K562 (cell line): ENCODE data around the gene FSCN2. TPM values are rescaled to one million over a fixed set of nuclear protein-coding genes. Genes with fewer than 3 reads are reported as not detected.

ENCODE experiments used
- ETV1 ChIP-seq: fragments of 450-650 bp; conservative IDR thresholded peaks from 2 replicates; pipeline ENCODE4 v1.6.1; 2016; ENCODE audit warnings: missing genetic modification characterization, control low read depth, low read depth, missing compliant biosample characterization
- ETV5 ChIP-seq: sonication (generic); formaldehyde crosslinking; IDR thresholded peaks from 2 replicates; pipeline ENCODE4 v1.4.0; 2020; ENCODE audit warnings: low read depth, mild to moderate bottlenecking, missing genetic modification reagents
- GTF3C2 ChIP-seq: IDR thresholded peaks from 3 replicates; pipeline ENCODE4 v1.6.1; 2011; ENCODE audit warnings: borderline replicate concordance, mild to moderate bottlenecking, moderate library complexity; ENCODE audit not compliant: insufficient read length; ENCODE audit errors: extremely low read depth
- IRF2 ChIP-seq: sonication (generic); formaldehyde crosslinking; IDR thresholded peaks from 2 replicates; pipeline ENCODE4 v1.8.1; 2022; ENCODE audit warnings: mild to moderate bottlenecking, missing genetic modification reagents
- KLF6 ChIP-seq: fragments of 250-450 bp; sonication (Bioruptor Pico); IDR thresholded peaks from 2 replicates; pipeline ENCODE4 v1.4.0; 2020; ENCODE audit warnings: mild to moderate bottlenecking, moderate library complexity, borderline replicate concordance
- L3MBTL2 ChIP-seq: fragments of 450-650 bp; IDR thresholded peaks from 2 replicates; pipeline ENCODE4 v1.6.1; 2016; ENCODE audit warnings: mild to moderate bottlenecking, moderate library complexity
- NR0B1 ChIP-seq: fragments of 450-650 bp; IDR thresholded peaks from one replicate; pipeline ENCODE4 v1.6.1; 2018; ENCODE audit warnings: mild to moderate bottlenecking, moderate library complexity; ENCODE audit not compliant: partially characterized antibody
- NR2F6 ChIP-seq: fragments of 450-650 bp; formaldehyde crosslinking; IDR thresholded peaks from 2 replicates; pipeline ENCODE4 v1.4.0; 2020; ENCODE audit warnings: mild to moderate bottlenecking
- PHF20 ChIP-seq: fragments of 450-650 bp; IDR thresholded peaks from 2 replicates; pipeline ENCODE4 v1.6.1; 2018; ENCODE audit not compliant: partially characterized antibody
- RAD21 ChIP-seq, 2 experiments: fragments of 250-450 bp in 1 of 2; fragments of 450-650 bp in 1 of 2; sonication (Bioruptor Pico) in 1 of 2; formaldehyde crosslinking in 1 of 2; IDR thresholded peaks in 1 of 2; conservative IDR thresholded peaks in 1 of 2; 2 replicates each; pipeline versions ENCODE4 v1.4.0 to v1.8.0; 2020 to 2022; ENCODE audit warnings: mild to moderate bottlenecking in 2 of 2, moderate library complexity in 1 of 2
- RBM15 ChIP-seq: fragments of 200-400 bp; formaldehyde crosslinking; IDR thresholded peaks from 2 replicates; pipeline ENCODE4 v1.6.1; 2018; ENCODE audit warnings: mild to moderate bottlenecking, low read length, moderate library complexity; ENCODE audit not compliant: insufficient read depth
- SLC30A9 ChIP-seq: fragments of 250-450 bp; sonication (Bioruptor Pico); IDR thresholded peaks from 2 replicates; pipeline ENCODE4 v1.8.0; 2022; ENCODE audit warnings: mild to moderate bottlenecking, moderate library complexity
- ZBTB34 ChIP-seq: fragments of 250-450 bp; sonication (Bioruptor Pico); IDR thresholded peaks from 2 replicates; pipeline ENCODE4 v1.8.0; 2021; ENCODE audit warnings: mild to moderate bottlenecking, moderate library complexity
- ZNF398 ChIP-seq: fragments of 250-450 bp; sonication (Bioruptor Pico); IDR thresholded peaks from 2 replicates; pipeline ENCODE4 v1.8.0; 2021; ENCODE audit warnings: moderate library complexity, mild to moderate bottlenecking, inconsistent platforms
- ZNF586 ChIP-seq: fragments of 450-650 bp; formaldehyde crosslinking; conservative IDR thresholded peaks from 2 replicates; pipeline ENCODE4 v1.4.0; 2020; ENCODE audit warnings: mild to moderate bottlenecking, moderate library complexity
- ZNF639 ChIP-seq, 2 experiments: fragments of 200-800 bp in 1 of 2; sonication (Bioruptor generic) in 1 of 2; sonication (generic) in 1 of 2; formaldehyde crosslinking in 1 of 2; IDR thresholded peaks in 1 of 2; conservative IDR thresholded peaks in 1 of 2; 2 replicates each; pipeline versions ENCODE4 v1.5.0 to v1.6.1; 2016 to 2020; ENCODE audit warnings: missing compliant biosample characterization in 1 of 2, missing genetic modification characterization in 1 of 2, missing genetic modification reagents in 1 of 2
- ZNF707 ChIP-seq: fragments of 250-450 bp; sonication (Bioruptor Pico); conservative IDR thresholded peaks from 2 replicates; pipeline ENCODE4 v1.8.0; 2022; ENCODE audit warnings: inconsistent platforms, mild to moderate bottlenecking, moderate library complexity
- polyA plus RNA-seq, 8 experiments: library from polyadenylated mRNA; depleted of rRNA in 4 of 8; stranded (reverse) in 5 of 8; unstranded in 3 of 8; fragments of >200 nt; fragmentation: Nextera tagmentation in 2 of 8; fragmentation: Illumina TruSeq in 1 of 8; extraction: Ambion mirVana in 2 of 8; extraction: Trizol in 1 of 8; gene quantifications; 2 replicates each; pipeline versions ENCODE4 v1.2.1 to v1.2.3, GENCODE V29; 2011 to 2014; ENCODE audit warnings: inconsistent platforms in 1 of 8, missing spikeins in 1 of 8
- total RNA-seq, 7 experiments: library from RNA; depleted of rRNA in 6 of 7; stranded (reverse); fragments of >200 nt in 6 of 7; fragmentation: Illumina TruSeq in 2 of 7; extraction: Trizol in 2 of 7; gene quantifications; 2 replicates each; pipeline versions ENCODE4 v1.2.1 to v1.2.3, GENCODE V29; 2011 to 2021; ENCODE audit warnings: low replicate concordance in 1 of 7

The FSCN2 gene
- total and polyA plus RNA-seq, 9 of the 15 experiments (the other 6 are each of a cell fraction or from before 2014, with no cell fraction given) = 0.08 TPM; not detected in 8

- TF ChIP-seq ZNF639 (CRISPR knock-in tag; conservative IDR thresholded peaks at IDR 0.05 in 1 of 2, IDR thresholded peaks at IDR 0.05 in 1 of 2) (0 out of 4 replicates have a peak, but pooled peaks of 1 of the 2 experiments have one; percentile 43), RAD21 (CRISPR knock-in tag; conservative IDR thresholded peaks at IDR 0.05 in 1 of 2, IDR thresholded peaks at IDR 0.05 in 1 of 2) (peak; percentile 94 to 96), ZNF586 (CRISPR knock-in tag) (no peak), NR2F6 (CRISPR knock-in tag) (no peak), KLF6 (CRISPR knock-in tag) (no peak), PHF20 (no peak), ZBTB34 (CRISPR knock-in tag) (no peak), ZNF707 (no peak), ZNF398 (CRISPR knock-in tag) (no peak), SLC30A9 (CRISPR knock-in tag) (no peak), IRF2 (no peak), GTF3C2 (no peak), NR0B1 (no peak), ETV1 (peak; percentile 26; the same call in 1 of the 2 replicates), ETV5 (CRISPR knock-in tag) (peak; percentile 74), L3MBTL2 (peak; percentile 96), RBM15 (no peak)
Observed at GRCh38 chr17:81484195-81484979, 43.8 kb upstream of the FSCN2 start (continued).
